Retinal pigment epithelial cell (primary cell): ENCODE data around the gene AGBL4.

ENCODE experiments used
- DNase-seq: peaks from one replicate; pipeline ENCODE4 v3.0.0-alpha.2; 2010; ENCODE audit warnings: low read depth
- H3K4me3 ChIP-seq: 2 replicates; pipeline ENCODE4 v1.5.1; 2011; ENCODE audit warnings: mild to moderate bottlenecking, low read length, control low read depth, moderate library complexity
- CTCF ChIP-seq: conservative IDR thresholded peaks from 2 replicates; pipeline ENCODE4 v1.5.1; 2011; ENCODE audit warnings: low read depth, low read length, control low read depth, inconsistent platforms

AGBL4 gene

GRCh38 chr1:48846441-48846840, 1177.3 kb downstream of the AGBL4 start:
- no peak overlapping the region for H3K4me3 ChIP-seq
- no peak for TF ChIP-seq CTCF
- no peak for DNase-seq

- no peak overlapping the region for H3K4me3 ChIP-seq
- no peak for TF ChIP-seq CTCF
- DNase-seq = peak; percentile 15
Observed at GRCh38 chr1:48844187-48844586, 1179.6 kb downstream of the AGBL4 start.

- DNase-seq = no peak
Observed at GRCh38 chr1:48841966-48842365, 1181.8 kb downstream of the AGBL4 start.

GRCh38 chr1:48841461-48841860, 1182.3 kb downstream of the AGBL4 start:
- no peak for DNase-seq
- no peak for TF ChIP-seq CTCF
- no peak overlapping the region for H3K4me3 ChIP-seq

More at GRCh38 chr1:48841966-48842365, 1181.8 kb downstream of the AGBL4 start:
- H3K4me3 ChIP-seq = no peak overlapping the region
- TF ChIP-seq CTCF = no peak

GRCh38 chr1:48831120-48831978, 1192.4 kb downstream of the AGBL4 start:
- no peak for DNase-seq
- TF ChIP-seq CTCF = no peak
- H3K4me3 ChIP-seq = no peak overlapping the region

- no peak overlapping the region for H3K4me3 ChIP-seq
- no peak for DNase-seq
- no peak for TF ChIP-seq CTCF
Observed at GRCh38 chr1:48830715-48831114, 1193.0 kb downstream of the AGBL4 start.

- no peak overlapping the region for H3K4me3 ChIP-seq
- no peak for TF ChIP-seq CTCF
- no peak for DNase-seq
Observed at GRCh38 chr1:48829446-48829845, 1194.3 kb downstream of the AGBL4 start.
